Measurements from ENCODE around the gene GALM.
A peak's percentile ranks its signal among the peaks of the same experiment; 100 is the strongest.

Gene GALM

DNA sequence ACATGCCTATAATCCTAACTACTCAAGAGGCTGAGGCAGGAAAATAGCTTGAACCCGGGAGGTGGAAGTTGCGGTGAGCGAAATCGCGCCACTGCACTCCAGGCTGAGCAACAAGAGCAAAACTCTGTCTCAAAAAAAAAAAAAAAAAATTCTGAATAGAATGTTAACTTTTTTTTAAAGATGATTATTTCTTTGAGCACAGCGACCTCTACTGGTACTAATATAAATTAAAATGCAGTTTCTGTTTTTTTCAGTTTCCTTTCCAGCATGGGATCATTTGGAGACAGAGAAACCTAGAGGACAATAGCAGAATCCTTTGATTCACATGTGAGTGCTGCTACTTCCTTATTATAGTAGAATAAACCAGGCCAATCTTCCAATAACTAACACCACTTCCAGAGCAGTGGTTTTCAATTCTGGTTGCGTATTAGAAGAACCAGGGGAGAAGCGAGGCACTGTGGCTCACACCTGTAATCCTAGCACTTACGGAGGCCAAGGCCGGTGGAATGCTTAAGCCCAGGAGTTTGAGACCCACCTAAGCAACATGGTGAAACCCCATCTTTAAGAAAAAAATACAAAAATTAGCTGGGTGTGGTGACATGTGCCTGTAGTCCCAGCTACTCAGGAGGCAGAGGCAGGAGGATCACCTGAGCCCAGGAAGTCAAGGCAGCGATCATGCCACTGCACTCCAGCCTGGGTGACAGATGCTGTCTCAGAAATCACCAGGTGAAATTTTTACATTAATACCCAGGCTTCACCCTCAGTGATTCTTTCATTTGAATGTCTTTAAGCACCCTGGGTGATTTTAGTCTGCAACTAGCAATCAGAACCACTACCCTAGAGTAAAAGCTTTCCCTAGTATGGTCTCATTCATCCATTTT, 75.2 kb downstream of the GALM start:
- TF ChIP-seq, protein P1, sequence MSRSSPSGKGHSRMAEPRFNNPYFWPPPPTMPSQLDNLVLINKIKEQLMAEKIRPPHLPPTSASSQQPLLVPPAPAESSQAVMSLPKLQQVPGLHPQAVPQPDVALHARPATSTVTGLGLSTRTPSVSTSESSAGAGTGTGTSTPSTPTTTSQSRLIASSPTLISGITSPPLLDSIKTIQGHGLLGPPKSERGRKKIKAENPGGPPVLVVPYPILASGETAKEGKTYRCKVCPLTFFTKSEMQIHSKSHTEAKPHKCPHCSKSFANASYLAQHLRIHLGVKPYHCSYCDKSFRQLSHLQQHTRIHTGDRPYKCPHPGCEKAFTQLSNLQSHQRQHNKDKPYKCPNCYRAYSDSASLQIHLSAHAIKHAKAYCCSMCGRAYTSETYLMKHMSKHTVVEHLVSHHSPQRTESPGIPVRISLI (tag by site-specific recombination; IDR thresholded peaks at IDR 0.05): peak; percentile 93
- peak; percentile 55 for TF ChIP-seq ZNF654 (tag by site-specific recombination; IDR thresholded peaks at IDR 0.05; ENCODE audit: low read depth)
- TF ChIP-seq ZNF16 (tag by site-specific recombination; IDR thresholded peaks at IDR 0.05; ENCODE audit: low read depth): no peak
- no peak for TF ChIP-seq ZEB2 (tag by site-specific recombination; IDR thresholded peaks at IDR 0.05)
- no peak for TF ChIP-seq ZNF548 (tag by site-specific recombination; IDR thresholded peaks at IDR 0.05)
- no peak for TF ChIP-seq ZNF114 (tag by site-specific recombination; IDR thresholded peaks at IDR 0.05)
- TF ChIP-seq, protein P2, sequence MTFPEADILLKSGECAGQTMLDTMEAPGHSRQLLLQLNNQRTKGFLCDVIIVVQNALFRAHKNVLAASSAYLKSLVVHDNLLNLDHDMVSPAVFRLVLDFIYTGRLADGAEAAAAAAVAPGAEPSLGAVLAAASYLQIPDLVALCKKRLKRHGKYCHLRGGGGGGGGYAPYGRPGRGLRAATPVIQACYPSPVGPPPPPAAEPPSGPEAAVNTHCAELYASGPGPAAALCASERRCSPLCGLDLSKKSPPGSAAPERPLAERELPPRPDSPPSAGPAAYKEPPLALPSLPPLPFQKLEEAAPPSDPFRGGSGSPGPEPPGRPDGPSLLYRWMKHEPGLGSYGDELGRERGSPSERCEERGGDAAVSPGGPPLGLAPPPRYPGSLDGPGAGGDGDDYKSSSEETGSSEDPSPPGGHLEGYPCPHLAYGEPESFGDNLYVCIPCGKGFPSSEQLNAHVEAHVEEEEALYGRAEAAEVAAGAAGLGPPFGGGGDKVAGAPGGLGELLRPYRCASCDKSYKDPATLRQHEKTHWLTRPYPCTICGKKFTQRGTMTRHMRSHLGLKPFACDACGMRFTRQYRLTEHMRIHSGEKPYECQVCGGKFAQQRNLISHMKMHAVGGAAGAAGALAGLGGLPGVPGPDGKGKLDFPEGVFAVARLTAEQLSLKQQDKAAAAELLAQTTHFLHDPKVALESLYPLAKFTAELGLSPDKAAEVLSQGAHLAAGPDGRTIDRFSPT (tag by site-specific recombination; IDR thresholded peaks at IDR 0.05): no peak
- no peak for TF ChIP-seq ZNF629 (tag by site-specific recombination; IDR thresholded peaks at IDR 0.05)
- no peak for TF ChIP-seq IKZF3 (tag by site-specific recombination; IDR thresholded peaks at IDR 0.05)
- TF ChIP-seq ZBTB20 (tag by site-specific recombination; IDR thresholded peaks at IDR 0.05): no peak
- 0 out of 2 replicates have a peak, but pooled peaks have one; percentile 17 for TF ChIP-seq ZNF394 (tag by site-specific recombination; IDR thresholded peaks at IDR 0.05; ENCODE audit: borderline replicate concordance)
- TF ChIP-seq, protein P3, sequence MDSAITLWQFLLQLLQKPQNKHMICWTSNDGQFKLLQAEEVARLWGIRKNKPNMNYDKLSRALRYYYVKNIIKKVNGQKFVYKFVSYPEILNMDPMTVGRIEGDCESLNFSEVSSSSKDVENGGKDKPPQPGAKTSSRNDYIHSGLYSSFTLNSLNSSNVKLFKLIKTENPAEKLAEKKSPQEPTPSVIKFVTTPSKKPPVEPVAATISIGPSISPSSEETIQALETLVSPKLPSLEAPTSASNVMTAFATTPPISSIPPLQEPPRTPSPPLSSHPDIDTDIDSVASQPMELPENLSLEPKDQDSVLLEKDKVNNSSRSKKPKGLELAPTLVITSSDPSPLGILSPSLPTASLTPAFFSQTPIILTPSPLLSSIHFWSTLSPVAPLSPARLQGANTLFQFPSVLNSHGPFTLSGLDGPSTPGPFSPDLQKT (IDR thresholded peaks at IDR 0.05; ENCODE audit: borderline replicate concordance, low read depth, low read length): no peak

DNA sequence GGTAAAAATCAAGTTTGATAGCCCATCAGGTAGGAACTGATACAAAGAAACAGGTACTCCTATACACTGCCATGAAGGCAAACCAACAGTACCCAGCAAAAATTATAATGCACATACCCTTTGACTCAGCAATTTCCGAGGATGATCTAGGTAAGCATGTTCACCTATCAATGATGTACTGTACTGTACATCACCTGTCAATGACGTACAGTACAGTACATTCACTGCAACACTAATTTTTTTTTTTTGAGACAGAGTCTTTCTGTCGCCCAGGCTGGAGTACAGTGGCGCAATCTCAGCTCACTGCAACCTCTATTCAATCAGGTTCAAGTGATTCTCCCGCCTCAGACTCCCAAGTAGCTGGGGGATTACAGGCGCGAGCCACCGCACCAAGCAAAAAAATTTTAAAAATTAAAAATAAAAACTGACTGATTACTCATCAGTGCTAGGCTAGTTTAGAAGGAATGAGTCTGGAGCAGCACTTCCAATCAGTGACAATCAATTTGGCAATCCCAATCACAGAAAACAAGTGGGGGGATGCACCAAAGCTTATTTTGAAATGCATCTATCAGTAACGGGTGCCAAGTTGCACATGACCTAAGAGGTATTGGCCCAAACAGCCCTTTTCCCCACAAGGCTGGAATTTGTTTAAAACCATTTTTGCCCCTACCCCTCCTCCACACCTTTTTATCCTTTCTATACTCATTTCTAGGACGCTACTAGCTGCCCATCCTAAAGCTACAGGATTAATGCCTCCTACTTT, 77.1 kb downstream of the GALM start:
- H3K9me3 ChIP-seq (ENCODE audit: control insufficient read depth, insufficient read depth, low read depth, low read length): no peaks in the 10 kb centered on the region
- H3K27ac ChIP-seq (ENCODE audit: extremely low read depth, low read depth, low read length): no peak overlapping the region
- peaks cover 67 to 76% of the 10 kb centered on the region in 2 experiments for H3K36me3 ChIP-seq (ENCODE audit: control insufficient read depth in 2 of 2, insufficient read depth in 1 of 2, low read length in 2 of 2)
- ChIA-PET POLR2A (interaction anchor here (0.7 to 4.9 kb wide), 3 partner anchors 8 to 637 kb away, joined by 3 to 52 read pairs (median 3); partner anchors contain the start of gene SRSF7), CTCF (interaction anchor here (0.6 to 1.5 kb wide), 5 partner anchors 9 to 578 kb away, joined by 3 to 8 read pairs (median 3); no protein-coding TSS in a partner anchor)
- H3K4me1 ChIP-seq (ENCODE audit: control insufficient read depth, insufficient read depth, low read length): no peaks in the 10 kb centered on the region
- no peak overlapping the region for H3K4me3 ChIP-seq (ENCODE audit: low read depth, low read length)
- TF ChIP-seq ZNF544 (tag by site-specific recombination; IDR thresholded peaks at IDR 0.05) (no peak), ZNF211 (tag by site-specific recombination; IDR thresholded peaks at IDR 0.05; ENCODE audit: low read depth) (no peak), ZNF391 (tag by site-specific recombination; IDR thresholded peaks at IDR 0.05; ENCODE audit: borderline replicate concordance, low read depth) (no peak), ZXDB (tag by site-specific recombination; IDR thresholded peaks at IDR 0.05) (no peak), ZNF132 (tag by site-specific recombination; IDR thresholded peaks at IDR 0.05; ENCODE audit: borderline replicate concordance) (no peak), KLF9 (tag by site-specific recombination; IDR thresholded peaks at IDR 0.05; ENCODE audit: low read depth) (no peak), ZNF266 (tag by site-specific recombination; IDR thresholded peaks at IDR 0.05; ENCODE audit: low read depth) (no peak)
- TF ChIP-seq, protein P4, sequence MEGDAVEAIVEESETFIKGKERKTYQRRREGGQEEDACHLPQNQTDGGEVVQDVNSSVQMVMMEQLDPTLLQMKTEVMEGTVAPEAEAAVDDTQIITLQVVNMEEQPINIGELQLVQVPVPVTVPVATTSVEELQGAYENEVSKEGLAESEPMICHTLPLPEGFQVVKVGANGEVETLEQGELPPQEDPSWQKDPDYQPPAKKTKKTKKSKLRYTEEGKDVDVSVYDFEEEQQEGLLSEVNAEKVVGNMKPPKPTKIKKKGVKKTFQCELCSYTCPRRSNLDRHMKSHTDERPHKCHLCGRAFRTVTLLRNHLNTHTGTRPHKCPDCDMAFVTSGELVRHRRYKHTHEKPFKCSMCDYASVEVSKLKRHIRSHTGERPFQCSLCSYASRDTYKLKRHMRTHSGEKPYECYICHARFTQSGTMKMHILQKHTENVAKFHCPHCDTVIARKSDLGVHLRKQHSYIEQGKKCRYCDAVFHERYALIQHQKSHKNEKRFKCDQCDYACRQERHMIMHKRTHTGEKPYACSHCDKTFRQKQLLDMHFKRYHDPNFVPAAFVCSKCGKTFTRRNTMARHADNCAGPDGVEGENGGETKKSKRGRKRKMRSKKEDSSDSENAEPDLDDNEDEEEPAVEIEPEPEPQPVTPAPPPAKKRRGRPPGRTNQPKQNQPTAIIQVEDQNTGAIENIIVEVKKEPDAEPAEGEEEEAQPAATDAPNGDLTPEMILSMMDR (tag by site-specific recombination; IDR thresholded peaks at IDR 0.05): no peak
- TF ChIP-seq, protein P5, sequence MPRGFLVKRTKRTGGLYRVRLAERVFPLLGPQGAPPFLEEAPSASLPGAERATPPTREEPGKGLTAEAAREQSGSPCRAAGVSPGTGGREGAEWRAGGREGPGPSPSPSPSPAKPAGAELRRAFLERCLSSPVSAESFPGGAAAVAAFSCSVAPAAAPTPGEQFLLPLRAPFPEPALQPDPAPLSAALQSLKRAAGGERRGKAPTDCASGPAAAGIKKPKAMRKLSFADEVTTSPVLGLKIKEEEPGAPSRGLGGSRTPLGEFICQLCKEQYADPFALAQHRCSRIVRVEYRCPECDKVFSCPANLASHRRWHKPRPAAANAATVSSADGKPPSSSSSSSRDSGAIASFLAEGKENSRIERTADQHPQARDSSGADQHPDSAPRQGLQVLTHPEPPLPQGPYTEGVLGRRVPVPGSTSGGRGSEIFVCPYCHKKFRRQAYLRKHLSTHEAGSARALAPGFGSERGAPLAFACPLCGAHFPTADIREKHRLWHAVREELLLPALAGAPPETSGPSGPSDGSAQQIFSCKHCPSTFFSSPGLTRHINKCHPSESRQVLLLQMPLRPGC (tag by site-specific recombination; IDR thresholded peaks at IDR 0.05): no peak
- TF ChIP-seq, protein P6, sequence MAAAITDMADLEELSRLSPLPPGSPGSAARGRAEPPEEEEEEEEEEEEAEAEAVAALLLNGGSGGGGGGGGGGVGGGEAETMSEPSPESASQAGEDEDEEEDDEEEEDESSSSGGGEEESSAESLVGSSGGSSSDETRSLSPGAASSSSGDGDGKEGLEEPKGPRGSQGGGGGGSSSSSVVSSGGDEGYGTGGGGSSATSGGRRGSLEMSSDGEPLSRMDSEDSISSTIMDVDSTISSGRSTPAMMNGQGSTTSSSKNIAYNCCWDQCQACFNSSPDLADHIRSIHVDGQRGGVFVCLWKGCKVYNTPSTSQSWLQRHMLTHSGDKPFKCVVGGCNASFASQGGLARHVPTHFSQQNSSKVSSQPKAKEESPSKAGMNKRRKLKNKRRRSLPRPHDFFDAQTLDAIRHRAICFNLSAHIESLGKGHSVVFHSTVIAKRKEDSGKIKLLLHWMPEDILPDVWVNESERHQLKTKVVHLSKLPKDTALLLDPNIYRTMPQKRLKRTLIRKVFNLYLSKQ (tag by site-specific recombination; IDR thresholded peaks at IDR 0.05; ENCODE audit: borderline replicate concordance): no peak

More for the DNA sequence above, 75.2 kb downstream of the GALM start:
- ChIA-PET POLR2A (interaction anchor here (0.7 to 4.9 kb wide), 3 partner anchors 10 to 143 kb away, joined by 3 to 52 read pairs (median 3); partner anchors contain the start of gene SRSF7), CTCF (interaction anchor here (0.6 to 1.8 kb wide), 16 partner anchors 16 to 468 kb away, joined by 3 to 5 read pairs (median 4); partner anchors contain the start of gene ARHGEF33)
- Histone ChIP-seq H3K27ac (ENCODE audit: extremely low read depth, low read depth, low read length) (peak overlapping the region; percentile 10; the same call in 1 of the 2 replicates), H3K9me3 (ENCODE audit: control insufficient read depth, insufficient read depth, low read depth, low read length) (no peaks in the 10 kb centered on the region), H3K36me3 (ENCODE audit: control insufficient read depth in 2 of 2, insufficient read depth in 1 of 2, low read length in 2 of 2) (peaks cover 56 to 65% of the 10 kb centered on the region in 2 experiments), H3K4me3 (ENCODE audit: low read depth, low read length) (no peak overlapping the region), H3K4me1 (ENCODE audit: control insufficient read depth, insufficient read depth, low read length) (no peaks in the 10 kb centered on the region)
